GM12875 (cell line): Measurements from ENCODE around the gene GNAO1.

Source experiments
- H3K4me3 ChIP-seq: one replicate; pipeline ENCODE4 v1.5.1; 2011; ENCODE audit warnings: low read depth, low read length, control low read depth
- CTCF ChIP-seq: IDR thresholded peaks from 2 replicates; pipeline ENCODE4 v1.5.1; 2011; ENCODE audit warnings: low read depth, mild to moderate bottlenecking, control low read depth, inconsistent platforms, low read length, moderate library complexity, borderline replicate concordance; ENCODE audit not compliant: insufficient read depth

Gene GNAO1

GRCh38 chr16:56258508-56259424 lies 67.5 kb downstream of the GNAO1 start:
- TF ChIP-seq CTCF, result no peak
- H3K4me3 ChIP-seq, result no peak overlapping the region

GRCh38 chr16:56259425-56259779 lies 68.1 kb downstream of the GNAO1 start:
- no peak for TF ChIP-seq CTCF

GRCh38 chr16:56260378-56261160 lies 69.3 kb downstream of the GNAO1 start:
- no peak for TF ChIP-seq CTCF
- H3K4me3 ChIP-seq, result no peak overlapping the region

More at GRCh38 chr16:56259425-56259779, 68.1 kb downstream of the GNAO1 start:
- H3K4me3 ChIP-seq, result no peak overlapping the region

DNA sequence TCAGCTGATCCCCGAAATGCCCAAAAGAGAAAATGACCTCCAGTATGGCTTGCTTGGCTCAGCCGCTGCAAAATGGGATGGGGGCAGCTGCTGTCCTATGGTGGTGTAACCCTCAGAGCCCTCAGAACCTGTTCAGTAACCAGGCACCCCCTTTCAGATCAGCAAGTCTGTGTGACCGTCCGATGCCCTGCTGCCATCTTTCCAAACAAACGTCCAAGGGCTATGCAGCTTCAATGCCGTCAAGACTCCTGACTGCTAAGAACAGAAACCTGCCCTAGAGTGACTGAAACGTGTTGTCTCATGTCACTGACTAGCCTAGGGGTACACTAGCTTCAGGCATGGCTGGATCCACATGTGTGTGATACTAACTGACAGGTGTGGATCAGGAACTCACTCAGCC lies 70.4 kb downstream of the GNAO1 start:
- no peak overlapping the region for H3K4me3 ChIP-seq
- no peak for TF ChIP-seq CTCF

DNA sequence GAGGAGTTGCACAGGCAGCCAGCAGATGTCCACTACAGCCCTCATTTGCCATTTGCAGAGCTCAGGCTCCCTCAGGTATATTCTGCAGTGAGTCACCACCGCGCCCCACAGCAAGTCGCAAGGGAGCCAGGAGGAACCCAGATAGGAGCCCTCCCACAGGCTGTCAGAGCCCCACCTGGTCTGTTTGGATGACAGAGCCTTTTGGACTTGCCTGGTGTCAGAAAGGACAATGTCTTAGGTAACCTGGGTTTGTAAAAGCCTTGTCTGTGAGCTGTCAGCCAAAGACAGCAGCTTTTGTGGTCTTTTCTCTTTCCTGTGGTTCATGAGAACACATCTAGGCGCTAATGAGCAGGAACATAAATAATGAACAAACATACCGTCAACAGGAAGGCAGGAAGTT lies 70.9 kb downstream of the GNAO1 start:
- no peak for TF ChIP-seq CTCF
- H3K4me3 ChIP-seq, result no peak overlapping the region

- H3K4me3 ChIP-seq, result no peak overlapping the region
- TF ChIP-seq CTCF, result no peak
These were observed 71.4 kb downstream of the GNAO1 start for GRCh38 chr16:56262551-56263245.
